HG03280 (cell line): Measurements from ENCODE around the gene RFX3.

Experiments used
- ATAC-seq: cut with Tn5 transposase; IDR thresholded peaks from one replicate; pipeline ENCODE4 v1.9.1; 2021; ENCODE audit warnings: mild to moderate bottlenecking, moderate library complexity; ENCODE audit not compliant: unreplicated experiment

RFX3 gene

GRCh38 chr9:3237121-3237520 is 288.7 kb downstream of the RFX3 start:
- no peak for ATAC-seq

GRCh38 chr9:3235497-3235896 is 290.3 kb downstream of the RFX3 start:
- ATAC-seq: no peak

GRCh38 chr9:3224931-3225330 is 300.9 kb downstream of the RFX3 start:
- no peak for ATAC-seq

GRCh38 chr9:3215658-3216057 is 310.1 kb downstream of the RFX3 start:
- ATAC-seq: no peak

GRCh38 chr9:3214741-3215140 is 311.1 kb downstream of the RFX3 start:
- no peak for ATAC-seq

GRCh38 chr9:3205421-3206095 is 320.2 kb downstream of the RFX3 start:
- ATAC-seq: no peak

GRCh38 chr9:3200331-3200774 is 325.4 kb downstream of the RFX3 start:
- ATAC-seq: no peak

GRCh38 chr9:3193791-3194190 is 332.0 kb downstream of the RFX3 start:
- ATAC-seq: no peak

- ATAC-seq: no peak
Measured at GRCh38 chr9:3191715-3192114, 334.1 kb downstream of the RFX3 start.

- ATAC-seq: no peak
Measured at GRCh38 chr9:3189113-3189861, 336.5 kb downstream of the RFX3 start.

- no peak for ATAC-seq
Measured at GRCh38 chr9:3186751-3187150, 339.1 kb downstream of the RFX3 start.

GRCh38 chr9:3181049-3181953 is 344.5 kb downstream of the RFX3 start:
- ATAC-seq: no peak

- no peak for ATAC-seq
Measured at GRCh38 chr9:3180696-3181048, 345.1 kb downstream of the RFX3 start.

GRCh38 chr9:3179711-3180110 is 346.1 kb downstream of the RFX3 start:
- ATAC-seq: no peak

GRCh38 chr9:3177936-3178335 is 347.9 kb downstream of the RFX3 start:
- no peak for ATAC-seq

GRCh38 chr9:3177146-3177761 is 348.5 kb downstream of the RFX3 start:
- ATAC-seq: no peak

GRCh38 chr9:3173374-3173773 is 352.4 kb downstream of the RFX3 start:
- ATAC-seq: no peak

- no peak for ATAC-seq
Measured at GRCh38 chr9:3170819-3171218, 355.0 kb downstream of the RFX3 start.
